GM23338 (cell line): ENCODE data around the gene SIL1. TPM values are rescaled to one million over a fixed set of nuclear protein-coding genes. Genes with fewer than 3 reads are reported as not detected.

Source experiments
- ATAC-seq: fragments of 200-7000 bp; cut with Tn5 transposase; 3 replicates; pipeline ENCODE4 v1.9.1; 2020
- DNase-seq: peaks from one replicate; pipeline ENCODE4 v3.0.0-alpha.2; 2015; ENCODE audit warnings: low spot score
- H2AFZ ChIP-seq: fragments of 200-600 bp; sonication (generic); 2 replicates; pipeline ENCODE4 v1.8.0; 2016; ENCODE audit warnings: antibody characterized with exemption, mild to moderate bottlenecking, moderate library complexity
- H3F3A ChIP-seq: fragments of 200-600 bp; sonication (generic); replicated peaks from 2 replicates; pipeline ENCODE4 v1.8.0; 2017; ENCODE audit warnings: antibody characterized with exemption, mixed run types, low read depth
- H3K27ac ChIP-seq: fragments of 200-600 bp; sonication (generic); 2 replicates; pipeline ENCODE4 v1.6.1; 2016; ENCODE audit warnings: low read depth
- H3K27me3 ChIP-seq: fragments of 200-600 bp; sonication (generic); 2 replicates; pipeline ENCODE4 v1.8.0; 2016; ENCODE audit warnings: mild to moderate bottlenecking, mixed run types, moderate library complexity; ENCODE audit not compliant: insufficient read depth
- H3K36me3 ChIP-seq: fragments of 200-600 bp; sonication (generic); 2 replicates; pipeline ENCODE4 v1.8.0; 2016; ENCODE audit warnings: mild to moderate bottlenecking; ENCODE audit not compliant: insufficient read depth
- H3K4me1 ChIP-seq: fragments of 200-600 bp; sonication (generic); 2 replicates; pipeline ENCODE4 v1.8.0; 2016; ENCODE audit warnings: mild to moderate bottlenecking, moderate library complexity; ENCODE audit not compliant: insufficient read depth
- H3K4me2 ChIP-seq: fragments of 200-600 bp; sonication (generic); 2 replicates; pipeline ENCODE4 v1.7.1; 2017; ENCODE audit warnings: mixed run types
- H3K4me3 ChIP-seq: fragments of 200-600 bp; sonication (generic); 2 replicates; pipeline ENCODE4 v1.6.1; 2016; ENCODE audit warnings: mixed run types
- H3K79me2 ChIP-seq: fragments of 200-600 bp; sonication (generic); replicated peaks from 2 replicates; pipeline ENCODE4 v1.8.0; 2017; ENCODE audit warnings: mild to moderate bottlenecking; ENCODE audit not compliant: insufficient read depth
- H3K9me2 ChIP-seq: fragments of 200-600 bp; sonication (generic); 2 replicates; pipeline ENCODE4 v1.8.0; 2017; ENCODE audit not compliant: insufficient read depth
- H4K20me1 ChIP-seq: fragments of 200-600 bp; sonication (generic); replicated peaks from 2 replicates; pipeline ENCODE4 v1.8.0; 2017; ENCODE audit warnings: mild to moderate bottlenecking; ENCODE audit not compliant: insufficient read depth
- H3K27ac Mint-ChIP-seq: 2 replicates; pipeline ENCODE4 v1.8.0; 2020; ENCODE audit warnings: inconsistent platforms, mild to moderate bottlenecking, moderate library complexity, mixed read lengths
- H3K27me3 Mint-ChIP-seq: 3 replicates; pipeline ENCODE4 v1.8.0; 2022; ENCODE audit warnings: low read depth, mild to moderate bottlenecking, moderate library complexity, mixed read lengths, inconsistent platforms; ENCODE audit not compliant: insufficient read depth, poor library complexity
- H3K36me3 Mint-ChIP-seq: 3 replicates; pipeline ENCODE4 v1.8.0; 2021; ENCODE audit warnings: low read depth, mild to moderate bottlenecking, inconsistent platforms, moderate library complexity, mixed read lengths
- H3K4me1 Mint-ChIP-seq: 3 replicates; pipeline ENCODE4 v1.8.0; 2020; ENCODE audit warnings: mild to moderate bottlenecking, inconsistent platforms, mixed read lengths
- H3K4me3 Mint-ChIP-seq: 3 replicates; pipeline ENCODE4 v1.8.0; 2021; ENCODE audit warnings: moderate library complexity, mild to moderate bottlenecking, inconsistent platforms, mixed read lengths
- H3K9me3 Mint-ChIP-seq: 3 replicates; pipeline ENCODE4 v1.8.0; 2020; ENCODE audit warnings: moderate library complexity, mild to moderate bottlenecking, inconsistent platforms, mixed read lengths
- EZH2 ChIP-seq: fragments of 200-600 bp; sonication (generic); IDR thresholded peaks from one replicate; pipeline ENCODE4 v1.8.0; 2017; ENCODE audit warnings: antibody characterized with exemption, mild to moderate bottlenecking, low read depth; ENCODE audit not compliant: unreplicated experiment
- NANOG ChIP-seq: IDR thresholded peaks from 2 replicates; pipeline ENCODE4 v1.6.1; 2016; ENCODE audit warnings: antibody characterized with exemption, borderline replicate concordance
- POLR2AphosphoS5 ChIP-seq: IDR thresholded peaks from 2 replicates; pipeline ENCODE4 v1.6.1; 2016; ENCODE audit warnings: antibody characterized with exemption, low read depth
- STAT1 ChIP-seq: IDR thresholded peaks from one replicate; pipeline ENCODE4 v1.6.1; 2016; ENCODE audit warnings: antibody characterized with exemption; ENCODE audit not compliant: unreplicated experiment
- polyA plus RNA-seq: library from polyadenylated mRNA; unstranded; fragments of >200 nt; fragmentation: Nextera tagmentation; extraction: Ambion mirVana; gene quantifications from 2 replicates; pipeline ENCODE4 v1.2.1, GENCODE V29; 2016
- total RNA-seq: library from RNA; depleted of rRNA; stranded (reverse); fragments of >200 nt; shearing (Covaris generic); gene quantifications from 2 replicates; pipeline ENCODE4 v1.2.3, GENCODE V29; 2014
- TF ChIP-seq, protein P1 (sequence below): fragments of 250-450 bp; sonication (Bioruptor Pico); IDR thresholded peaks from 2 replicates; pipeline ENCODE4 v1.5.0; 2020; ENCODE audit warnings: mild to moderate bottlenecking, moderate library complexity
- TF ChIP-seq, protein P2 (sequence below): IDR thresholded peaks from one replicate; pipeline ENCODE4 v1.6.1; 2018; ENCODE audit warnings: antibody characterized with exemption; ENCODE audit not compliant: unreplicated experiment

Gene SIL1
- total and polyA plus RNA-seq, 2 experiments from 2014 or later: 5.5 to 5.9 TPM

DNA sequence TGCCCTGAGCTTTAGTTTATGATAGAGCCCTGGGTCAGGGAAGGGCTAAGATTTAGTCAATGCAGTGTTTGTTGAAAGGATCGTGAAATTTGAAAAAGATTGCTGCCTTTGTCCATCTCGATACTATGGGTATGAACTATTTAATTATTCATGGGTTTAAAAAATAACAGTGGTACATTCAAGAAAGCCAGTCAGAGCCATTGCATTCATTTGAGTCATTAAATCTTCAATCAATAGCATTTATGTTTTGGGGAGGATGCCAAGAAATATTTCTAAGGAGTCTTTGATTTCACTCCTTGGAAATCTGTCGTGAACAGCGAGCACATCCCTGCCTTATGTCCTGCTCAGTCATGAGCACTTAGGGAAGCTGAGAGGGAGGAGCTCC is 268.6 kb downstream of the SIL1 start (continued):
- TF ChIP-seq, protein P1, sequence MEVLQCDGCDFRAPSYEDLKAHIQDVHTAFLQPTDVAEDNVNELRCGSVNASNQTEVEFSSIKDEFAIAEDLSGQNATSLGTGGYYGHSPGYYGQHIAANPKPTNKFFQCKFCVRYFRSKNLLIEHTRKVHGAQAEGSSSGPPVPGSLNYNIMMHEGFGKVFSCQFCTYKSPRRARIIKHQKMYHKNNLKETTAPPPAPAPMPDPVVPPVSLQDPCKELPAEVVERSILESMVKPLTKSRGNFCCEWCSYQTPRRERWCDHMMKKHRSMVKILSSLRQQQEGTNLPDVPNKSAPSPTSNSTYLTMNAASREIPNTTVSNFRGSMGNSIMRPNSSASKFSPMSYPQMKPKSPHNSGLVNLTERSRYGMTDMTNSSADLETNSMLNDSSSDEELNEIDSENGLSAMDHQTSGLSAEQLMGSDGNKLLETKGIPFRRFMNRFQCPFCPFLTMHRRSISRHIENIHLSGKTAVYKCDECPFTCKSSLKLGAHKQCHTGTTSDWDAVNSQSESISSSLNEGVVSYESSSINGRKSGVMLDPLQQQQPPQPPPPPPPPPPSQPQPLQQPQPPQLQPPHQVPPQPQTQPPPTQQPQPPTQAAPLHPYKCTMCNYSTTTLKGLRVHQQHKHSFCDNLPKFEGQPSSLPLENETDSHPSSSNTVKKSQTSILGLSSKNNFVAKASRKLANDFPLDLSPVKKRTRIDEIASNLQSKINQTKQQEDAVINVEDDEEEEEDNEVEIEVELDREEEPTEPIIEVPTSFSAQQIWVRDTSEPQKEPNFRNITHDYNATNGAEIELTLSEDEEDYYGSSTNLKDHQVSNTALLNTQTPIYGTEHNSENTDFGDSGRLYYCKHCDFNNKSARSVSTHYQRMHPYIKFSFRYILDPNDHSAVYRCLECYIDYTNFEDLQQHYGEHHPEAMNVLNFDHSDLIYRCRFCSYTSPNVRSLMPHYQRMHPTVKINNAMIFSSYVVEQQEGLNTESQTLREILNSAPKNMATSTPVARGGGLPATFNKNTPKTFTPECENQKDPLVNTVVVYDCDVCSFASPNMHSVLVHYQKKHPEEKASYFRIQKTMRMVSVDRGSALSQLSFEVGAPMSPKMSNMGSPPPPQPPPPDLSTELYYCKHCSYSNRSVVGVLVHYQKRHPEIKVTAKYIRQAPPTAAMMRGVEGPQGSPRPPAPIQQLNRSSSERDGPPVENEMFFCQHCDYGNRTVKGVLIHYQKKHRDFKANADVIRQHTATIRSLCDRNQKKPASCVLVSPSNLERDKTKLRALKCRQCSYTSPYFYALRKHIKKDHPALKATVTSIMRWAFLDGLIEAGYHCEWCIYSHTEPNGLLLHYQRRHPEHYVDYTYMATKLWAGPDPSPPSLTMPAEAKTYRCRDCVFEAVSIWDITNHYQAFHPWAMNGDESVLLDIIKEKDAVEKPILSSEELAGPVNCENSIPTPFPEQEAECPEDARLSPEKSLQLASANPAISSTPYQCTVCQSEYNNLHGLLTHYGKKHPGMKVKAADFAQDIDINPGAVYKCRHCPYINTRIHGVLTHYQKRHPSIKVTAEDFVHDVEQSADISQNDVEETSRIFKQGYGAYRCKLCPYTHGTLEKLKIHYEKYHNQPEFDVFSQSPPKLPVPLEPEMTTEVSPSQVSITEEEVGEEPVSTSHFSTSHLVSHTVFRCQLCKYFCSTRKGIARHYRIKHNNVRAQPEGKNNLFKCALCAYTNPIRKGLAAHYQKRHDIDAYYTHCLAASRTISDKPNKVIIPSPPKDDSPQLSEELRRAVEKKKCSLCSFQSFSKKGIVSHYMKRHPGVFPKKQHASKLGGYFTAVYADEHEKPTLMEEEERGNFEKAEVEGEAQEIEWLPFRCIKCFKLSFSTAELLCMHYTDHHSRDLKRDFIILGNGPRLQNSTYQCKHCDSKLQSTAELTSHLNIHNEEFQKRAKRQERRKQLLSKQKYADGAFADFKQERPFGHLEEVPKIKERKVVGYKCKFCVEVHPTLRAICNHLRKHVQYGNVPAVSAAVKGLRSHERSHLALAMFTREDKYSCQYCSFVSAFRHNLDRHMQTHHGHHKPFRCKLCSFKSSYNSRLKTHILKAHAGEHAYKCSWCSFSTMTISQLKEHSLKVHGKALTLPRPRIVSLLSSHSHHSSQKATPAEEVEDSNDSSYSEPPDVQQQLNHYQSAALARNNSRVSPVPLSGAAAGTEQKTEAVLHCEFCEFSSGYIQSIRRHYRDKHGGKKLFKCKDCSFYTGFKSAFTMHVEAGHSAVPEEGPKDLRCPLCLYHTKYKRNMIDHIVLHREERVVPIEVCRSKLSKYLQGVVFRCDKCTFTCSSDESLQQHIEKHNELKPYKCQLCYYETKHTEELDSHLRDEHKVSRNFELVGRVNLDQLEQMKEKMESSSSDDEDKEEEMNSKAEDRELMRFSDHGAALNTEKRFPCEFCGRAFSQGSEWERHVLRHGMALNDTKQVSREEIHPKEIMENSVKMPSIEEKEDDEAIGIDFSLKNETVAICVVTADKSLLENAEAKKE (CRISPR knock-in tag): no peak
- TF ChIP-seq STAT1 (no peak), EZH2 (no peak)
- TF ChIP-seq, protein P2, sequence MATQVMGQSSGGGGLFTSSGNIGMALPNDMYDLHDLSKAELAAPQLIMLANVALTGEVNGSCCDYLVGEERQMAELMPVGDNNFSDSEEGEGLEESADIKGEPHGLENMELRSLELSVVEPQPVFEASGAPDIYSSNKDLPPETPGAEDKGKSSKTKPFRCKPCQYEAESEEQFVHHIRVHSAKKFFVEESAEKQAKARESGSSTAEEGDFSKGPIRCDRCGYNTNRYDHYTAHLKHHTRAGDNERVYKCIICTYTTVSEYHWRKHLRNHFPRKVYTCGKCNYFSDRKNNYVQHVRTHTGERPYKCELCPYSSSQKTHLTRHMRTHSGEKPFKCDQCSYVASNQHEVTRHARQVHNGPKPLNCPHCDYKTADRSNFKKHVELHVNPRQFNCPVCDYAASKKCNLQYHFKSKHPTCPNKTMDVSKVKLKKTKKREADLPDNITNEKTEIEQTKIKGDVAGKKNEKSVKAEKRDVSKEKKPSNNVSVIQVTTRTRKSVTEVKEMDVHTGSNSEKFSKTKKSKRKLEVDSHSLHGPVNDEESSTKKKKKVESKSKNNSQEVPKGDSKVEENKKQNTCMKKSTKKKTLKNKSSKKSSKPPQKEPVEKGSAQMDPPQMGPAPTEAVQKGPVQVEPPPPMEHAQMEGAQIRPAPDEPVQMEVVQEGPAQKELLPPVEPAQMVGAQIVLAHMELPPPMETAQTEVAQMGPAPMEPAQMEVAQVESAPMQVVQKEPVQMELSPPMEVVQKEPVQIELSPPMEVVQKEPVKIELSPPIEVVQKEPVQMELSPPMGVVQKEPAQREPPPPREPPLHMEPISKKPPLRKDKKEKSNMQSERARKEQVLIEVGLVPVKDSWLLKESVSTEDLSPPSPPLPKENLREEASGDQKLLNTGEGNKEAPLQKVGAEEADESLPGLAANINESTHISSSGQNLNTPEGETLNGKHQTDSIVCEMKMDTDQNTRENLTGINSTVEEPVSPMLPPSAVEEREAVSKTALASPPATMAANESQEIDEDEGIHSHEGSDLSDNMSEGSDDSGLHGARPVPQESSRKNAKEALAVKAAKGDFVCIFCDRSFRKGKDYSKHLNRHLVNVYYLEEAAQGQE: no peak

DNA sequence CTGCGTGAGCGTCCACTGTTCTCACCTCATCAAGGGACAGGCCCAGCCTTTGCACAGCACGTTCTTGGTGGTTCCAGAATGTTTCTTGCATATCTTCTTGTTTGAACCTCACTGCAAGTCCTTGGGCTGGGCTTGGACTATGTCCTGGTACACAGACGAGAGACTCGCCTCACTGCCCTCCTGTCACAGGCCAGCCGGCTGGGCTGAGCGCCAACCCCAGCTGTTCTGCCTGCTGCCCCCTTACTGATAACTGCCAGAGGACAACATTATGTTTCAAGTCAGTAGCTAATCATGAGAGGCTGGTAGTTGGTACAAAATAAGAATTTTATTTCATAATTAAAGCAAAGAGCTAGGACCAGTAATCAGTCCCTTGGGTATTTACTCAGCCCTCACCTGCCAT is 270.2 kb downstream of the SIL1 start:
- H3K4me3 ChIP-seq: no peak overlapping the region
- Mint-ChIP-seq H3K27ac (no peak overlapping the region), H3K4me1 (peaks cover 9% of the 10 kb centered on the region; the same call in 2 of the 3 replicates), H3K36me3 (peaks cover 74% of the 10 kb centered on the region), H3K27me3 (peaks cover 11% of the 10 kb centered on the region), H3K9me3 (no peaks in the 10 kb centered on the region), H3K4me3 (no peak overlapping the region)
- no peaks in the 10 kb centered on the region; the same call in 1 of the 2 replicates for H4K20me1 ChIP-seq
- H3K79me2 ChIP-seq: no peaks in the 10 kb centered on the region
- H3K4me2 ChIP-seq: no peak overlapping the region
- H3K27me3 ChIP-seq: no peaks in the 10 kb centered on the region
- H3K27ac ChIP-seq: no peak overlapping the region
- no peak for ATAC-seq
- H3K4me1 ChIP-seq: no peaks in the 10 kb centered on the region
- no peaks in the 10 kb centered on the region for H3K9me2 ChIP-seq
- no peak overlapping the region for H2AFZ ChIP-seq
- DNase-seq: no peak
- 0 out of 2 replicates have a peak, but pooled peaks cover 4% of the 10 kb centered on the region for H3F3A ChIP-seq
- peaks cover 35% of the 10 kb centered on the region for H3K36me3 ChIP-seq
- TF ChIP-seq, protein P1 (CRISPR knock-in tag): no peak
- no peak for TF ChIP-seq NANOG
- TF ChIP-seq POLR2AphosphoS5: no peak
- no peak for TF ChIP-seq STAT1
